Panc1 (cell line): ENCODE data around the gene GGTLC1.

Experiments used
- CTCF ChIP-seq: fragments of 450-650 bp; IDR thresholded peaks from 2 replicates; pipeline ENCODE4 v1.5.1; 2017; ENCODE audit warnings: mild to moderate bottlenecking
- POLR2AphosphoS5 ChIP-seq: IDR thresholded peaks from 2 replicates; pipeline ENCODE4 v1.6.1; 2012; ENCODE audit warnings: mild to moderate bottlenecking, low read depth, low read length, moderate library complexity
- REST ChIP-seq, 2 experiments: IDR thresholded peaks; 2 replicates each; pipeline ENCODE4 v1.6.1; 2011 to 2012; ENCODE audit warnings: low read depth in 2 of 2, control low read depth in 1 of 2, low read length in 1 of 2, mild to moderate bottlenecking in 1 of 2, moderate library complexity in 1 of 2; ENCODE audit not compliant: insufficient read depth in 1 of 2
- SIN3A ChIP-seq: IDR thresholded peaks from 2 replicates; pipeline ENCODE4 v1.6.1; 2012; ENCODE audit warnings: low read depth, mild to moderate bottlenecking, low read length, moderate library complexity, borderline replicate concordance; ENCODE audit not compliant: insufficient read depth
- TCF7L2 ChIP-seq: IDR thresholded peaks from 2 replicates; pipeline ENCODE4 v1.6.1; 2011; ENCODE audit warnings: mild to moderate bottlenecking, low read depth, low read length, inconsistent platforms

GRCh38 chr20:23938118-23938438 lies 50.5 kb downstream of the GGTLC1 start:
- no peak for TF ChIP-seq SIN3A
- TF ChIP-seq CTCF: no peak
- no peak for TF ChIP-seq REST (IDR thresholded peaks at IDR 0.05; ENCODE audit: insufficient read depth in 1 of 2, low read depth in 2 of 2, low read length in 1 of 2)
- no peak for TF ChIP-seq POLR2AphosphoS5
- TF ChIP-seq TCF7L2: no peak
